ENCODE data around the gene CEACAM1. TPM values are rescaled to one million over a fixed set of nuclear protein-coding genes. Genes with fewer than 3 reads are reported as not detected.
A peak's percentile ranks its signal among the peaks of the same experiment; 100 is the strongest.
"Not testable (repeated sequence)": the region's sequence is repeated elsewhere in the genome, so short reads cannot be mapped to it uniquely, and the experiment has no call there.

The CEACAM1 gene
- polyA plus RNA-seq, 4 donors: 10.0 to 15.3 (median 12.8) TPM

GRCh38 chr19:42550521-42550920 is 22.2 kb upstream of the CEACAM1 start:
- not testable (repeated sequence) for DNase-seq (ENCODE audit: low read depth in 4 of 4, low spot score in 2 of 4)

GRCh38 chr19:42549067-42549466 is 20.8 kb upstream of the CEACAM1 start:
- not testable (repeated sequence) for DNase-seq (ENCODE audit: low read depth in 4 of 4, low spot score in 2 of 4)

- DNase-seq (ENCODE audit: low read depth in 4 of 4, low spot score in 2 of 4): no peak
Measured at GRCh38 chr19:42548552-42548951, 20.3 kb upstream of the CEACAM1 start.

DNA sequence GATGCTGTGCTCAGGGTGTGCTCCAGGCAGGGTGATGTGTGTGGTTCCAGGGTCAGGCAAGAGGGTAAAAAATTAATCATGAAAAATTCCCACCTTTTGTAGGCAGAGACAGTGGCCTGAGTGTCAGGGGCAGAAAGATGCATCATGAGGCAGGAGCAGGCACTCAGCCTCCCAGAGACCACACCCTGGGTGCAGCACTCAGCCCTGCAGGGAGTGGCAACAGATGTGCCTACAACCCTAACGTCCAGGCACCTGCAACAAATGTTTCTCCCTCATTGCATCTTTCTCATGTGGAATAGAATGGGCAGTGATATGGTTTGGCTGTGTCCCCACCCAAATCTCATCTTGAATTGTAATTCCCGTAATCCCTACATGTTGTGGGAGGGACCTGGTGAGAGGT is 19.6 kb upstream of the CEACAM1 start:
- DNase-seq (ENCODE audit: low read depth in 4 of 4, low spot score in 2 of 4): no peak

DNA sequence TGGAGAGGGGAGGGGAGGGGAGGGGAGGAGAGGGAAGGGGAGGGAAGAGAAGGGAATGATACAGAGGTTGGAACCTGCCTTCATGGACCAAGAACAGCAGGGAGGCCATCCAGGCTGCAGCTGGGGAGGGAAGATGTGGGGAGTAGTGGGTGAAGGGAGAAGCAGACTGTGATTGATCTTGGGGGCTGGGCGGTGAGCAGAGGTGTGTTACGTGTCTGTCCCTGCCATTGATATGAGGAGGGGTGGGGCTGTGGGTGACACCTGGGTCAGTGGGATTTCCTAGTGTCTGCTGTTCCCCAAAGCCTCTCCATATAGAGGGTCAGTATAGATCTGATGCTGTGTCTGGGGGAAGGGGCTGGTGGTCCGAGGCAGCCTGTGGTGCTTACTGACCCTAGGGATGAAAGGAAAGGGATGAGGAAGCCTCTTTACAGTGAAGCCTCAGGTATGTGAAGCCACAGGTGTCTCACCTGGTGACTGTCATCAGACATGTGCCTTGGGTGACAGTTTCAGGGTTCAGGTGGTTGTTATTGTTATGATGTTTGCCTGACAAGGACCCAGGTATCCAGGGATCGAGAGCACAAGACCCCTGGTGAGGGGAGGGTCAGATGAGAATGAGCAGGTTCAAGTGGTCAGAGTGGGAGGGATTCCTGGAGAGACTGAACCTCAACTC is 18.7 kb upstream of the CEACAM1 start:
- DNase-seq (ENCODE audit: low read depth in 4 of 4, low spot score in 2 of 4): no peak

DNA sequence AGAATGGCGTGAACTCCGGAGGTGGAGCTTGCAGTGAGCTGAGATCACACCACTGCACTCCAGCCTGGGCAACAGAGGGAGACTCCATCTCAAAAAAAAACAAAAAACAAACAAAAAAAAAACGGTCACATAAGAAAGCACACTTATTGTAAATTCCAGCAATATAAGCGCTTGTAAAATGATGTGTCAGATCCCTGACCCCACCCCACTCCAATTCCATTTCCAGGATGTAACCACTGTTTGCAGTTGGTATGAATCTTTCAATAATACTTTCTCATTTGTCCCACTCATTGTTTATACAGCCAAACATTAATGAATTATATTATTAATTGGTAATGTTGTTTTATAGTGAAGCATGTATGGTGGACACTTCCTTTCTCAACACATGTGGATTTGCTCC is 15.9 kb upstream of the CEACAM1 start:
- no peak for DNase-seq (ENCODE audit: low read depth in 4 of 4, low spot score in 2 of 4)

- DNase-seq (ENCODE audit: low read depth in 4 of 4, low spot score in 2 of 4): no peak
Measured at GRCh38 chr19:42542791-42543190, 14.5 kb upstream of the CEACAM1 start.

- DNase-seq (ENCODE audit: low read depth in 4 of 4, low spot score in 2 of 4): no peak
Measured at GRCh38 chr19:42540071-42540553, 11.8 kb upstream of the CEACAM1 start.

GRCh38 chr19:42538841-42539709 is 10.8 kb upstream of the CEACAM1 start:
- no peak for DNase-seq (ENCODE audit: low read depth in 4 of 4, low spot score in 2 of 4)

DNA sequence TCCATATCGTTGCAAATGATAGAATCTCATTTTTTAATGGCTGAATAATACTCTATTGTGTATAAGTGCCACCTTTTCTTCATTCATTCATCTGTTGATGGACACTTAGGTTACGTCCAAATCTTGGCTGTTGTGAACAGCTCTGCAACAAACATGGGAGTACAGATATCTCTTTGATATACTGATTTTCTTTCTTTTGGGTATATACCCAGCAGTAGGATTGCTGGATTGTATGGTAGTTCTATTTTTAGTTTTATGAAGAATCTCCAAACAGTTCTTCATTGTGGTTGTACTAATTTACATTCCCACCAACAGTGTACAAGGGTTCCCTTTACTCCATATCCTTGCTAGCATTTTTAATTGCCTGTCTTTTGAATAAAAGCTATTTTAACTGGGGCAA is 7.0 kb upstream of the CEACAM1 start:
- not testable (repeated sequence) for DNase-seq (ENCODE audit: low read depth in 4 of 4, low spot score in 2 of 4)

DNA sequence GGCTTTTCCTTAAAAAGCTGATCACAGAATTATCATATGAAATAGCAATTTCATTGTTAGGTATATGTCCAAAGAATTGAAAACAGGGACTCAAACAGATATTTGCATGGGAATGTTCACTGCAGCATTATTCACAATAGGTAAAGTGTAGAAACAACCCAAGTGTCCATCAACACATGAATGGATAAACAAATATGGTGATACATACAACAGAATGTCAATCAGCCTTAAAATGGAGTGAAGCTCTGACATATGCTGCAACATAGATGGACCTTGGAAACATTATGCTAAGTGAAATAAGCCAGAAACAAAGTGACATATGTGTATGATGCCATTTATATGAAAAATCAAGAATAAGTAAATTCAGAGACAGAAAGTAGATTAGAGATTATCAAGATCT is 6.1 kb upstream of the CEACAM1 start:
- DNase-seq (ENCODE audit: low read depth in 4 of 4, low spot score in 2 of 4): no peak

- DNase-seq (ENCODE audit: low read depth in 4 of 4, low spot score in 2 of 4): no peak
Measured at GRCh38 chr19:42532891-42533290, 4.6 kb upstream of the CEACAM1 start.

DNA sequence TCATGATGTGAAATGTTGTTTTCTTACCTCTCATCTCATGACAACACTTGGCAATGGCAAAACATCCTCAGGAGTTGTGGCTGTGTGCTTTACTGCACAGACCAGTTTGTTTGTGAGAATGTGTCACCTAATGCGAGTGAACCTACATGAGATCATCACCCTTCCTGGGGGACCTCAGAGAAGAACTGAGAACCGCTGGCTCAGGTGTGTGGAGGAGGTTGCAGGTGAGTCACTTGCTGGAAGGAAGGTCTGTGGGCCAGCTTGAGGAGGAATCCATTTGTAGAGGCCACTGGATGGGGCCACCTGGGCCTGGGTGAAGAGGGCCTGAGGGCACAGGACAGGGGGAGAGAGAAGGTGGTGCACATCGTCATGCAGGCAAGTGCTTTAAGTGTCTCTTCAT is 3.0 kb upstream of the CEACAM1 start:
- DNase-seq (ENCODE audit: low read depth in 4 of 4, low spot score in 2 of 4): no peak

DNA sequence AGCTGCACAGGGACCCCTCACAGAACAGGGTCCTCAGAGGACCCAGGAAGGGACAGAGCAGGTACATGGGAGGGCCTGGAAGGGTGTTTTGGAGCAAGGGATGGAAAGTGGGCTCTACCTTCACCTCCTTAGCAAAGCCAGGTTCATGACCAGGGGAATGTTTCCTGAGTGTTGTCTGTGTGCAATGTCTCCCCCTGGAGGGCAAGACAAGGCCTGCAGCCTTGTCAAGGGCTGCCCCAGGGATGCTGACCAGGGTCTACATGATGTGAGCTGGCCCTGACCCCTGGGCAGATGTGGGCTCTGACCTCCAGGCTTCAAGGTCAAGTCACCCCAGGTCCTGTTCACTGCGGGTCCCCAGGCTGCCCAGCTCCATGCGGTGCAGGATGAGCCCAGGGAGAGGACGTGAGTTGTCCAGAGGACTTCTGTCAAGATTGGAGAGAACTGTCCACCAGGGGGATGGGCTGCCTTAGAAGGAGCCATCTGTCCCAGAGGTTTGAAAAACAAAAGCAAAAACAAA is 1.0 kb upstream of the CEACAM1 start:
- DNase-seq (ENCODE audit: low read depth in 4 of 4, low spot score in 2 of 4): peak; percentile 24 to 34 (median 28)

GRCh38 chr19:42524943-42525342 is 3.3 kb downstream of the CEACAM1 start:
- no peak for DNase-seq (ENCODE audit: low read depth in 4 of 4, low spot score in 2 of 4)

GRCh38 chr19:42524250-42524649 is 4.0 kb downstream of the CEACAM1 start:
- no peak for DNase-seq (ENCODE audit: low read depth in 4 of 4, low spot score in 2 of 4)

DNA sequence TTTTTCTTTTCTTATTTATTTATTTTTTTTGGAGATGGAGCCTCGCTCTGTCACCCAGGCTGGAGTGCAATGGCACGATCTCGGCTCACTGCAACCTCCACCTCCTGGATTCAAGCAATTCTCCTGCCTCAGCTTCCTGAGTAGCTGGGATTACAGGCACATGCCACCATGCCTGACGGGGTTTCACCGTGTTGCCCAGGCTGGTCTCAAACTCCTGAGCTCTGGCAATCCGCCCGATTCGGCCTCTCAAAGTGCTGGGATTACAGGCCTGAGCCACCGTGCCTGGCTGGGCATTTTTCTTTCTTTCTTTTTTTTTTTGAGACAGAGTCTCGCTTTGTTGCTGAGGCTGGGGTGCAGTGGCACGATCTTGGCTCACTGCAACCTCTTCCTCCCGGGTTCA is 6.0 kb downstream of the CEACAM1 start:
- DNase-seq (ENCODE audit: low read depth in 4 of 4, low spot score in 2 of 4): not testable (repeated sequence)

- no peak for DNase-seq (ENCODE audit: low read depth in 4 of 4, low spot score in 2 of 4)
Measured at GRCh38 chr19:42521346-42522030, 6.8 kb downstream of the CEACAM1 start.

GRCh38 chr19:42519108-42519507 is 9.2 kb downstream of the CEACAM1 start:
- no peak for DNase-seq (ENCODE audit: low read depth in 4 of 4, low spot score in 2 of 4)

DNA sequence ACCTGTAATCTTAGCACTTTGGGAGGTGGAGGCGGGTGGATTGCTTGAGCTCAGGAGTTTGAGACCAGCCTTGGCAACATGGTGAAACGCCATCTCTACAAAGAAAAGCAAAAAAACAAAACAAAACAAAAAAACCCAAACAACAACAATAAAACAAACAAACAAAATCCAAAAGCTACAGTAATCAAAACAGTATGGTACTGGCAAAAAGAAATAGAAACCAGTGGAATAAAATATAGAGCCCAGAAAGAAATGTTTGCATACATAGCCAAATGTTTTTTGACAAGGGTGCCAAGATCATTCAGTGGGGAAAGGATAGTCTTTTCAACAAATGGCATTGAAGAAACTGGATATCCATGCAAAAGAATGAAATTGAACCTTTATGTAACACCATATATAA is 11.5 kb downstream of the CEACAM1 start:
- no peak for DNase-seq (ENCODE audit: low read depth in 4 of 4, low spot score in 2 of 4)

- DNase-seq (ENCODE audit: low read depth in 4 of 4, low spot score in 2 of 4): no peak
Measured at GRCh38 chr19:42515241-42515832, 12.9 kb downstream of the CEACAM1 start.

Data from left renal cortex interstitium (tissue), 4 donors.